Measurements from ENCODE around the gene CD24.
"Not testable (repeated sequence)": the region's sequence is repeated elsewhere in the genome, so short reads cannot be mapped to it uniquely, and the experiment has no call there.

CD24 gene

GRCh38 chr6:106972500-106972899, 2.0 kb downstream of the CD24 start:
- intact Hi-C loops (cut with DNase I) = no loop called here
- no peak for DNase-seq

- intact Hi-C loops (cut with DNase I); DNase-seq: not testable (repeated sequence)
Measured at GRCh38 chr6:106970769-106971168, 3.8 kb downstream of the CD24 start.

GRCh38 chr6:106967936-106968555, 6.5 kb downstream of the CD24 start:
- intact Hi-C loops (cut with DNase I) = no loop called here

GRCh38 chr6:106966671-106967640, 7.6 kb downstream of the CD24 start:
- DNase-seq = peak in 1 of 10 donors; percentile 43
- intact Hi-C loops (cut with DNase I) = no loop called here

More at GRCh38 chr6:106967936-106968555, 6.5 kb downstream of the CD24 start:
- no peak for DNase-seq

- DNase-seq = no peak
- intact Hi-C loops (cut with DNase I) = no loop called here
Measured at GRCh38 chr6:106966229-106966628, 8.3 kb downstream of the CD24 start.

GRCh38 chr6:106964954-106965353, 9.6 kb downstream of the CD24 start:
- intact Hi-C loops (cut with DNase I) = no loop called here
- no peak for DNase-seq

- intact Hi-C loops (cut with DNase I) = no loop called here
Measured at GRCh38 chr6:106964099-106964498, 10.4 kb downstream of the CD24 start.

GRCh38 chr6:106963544-106963943, 11.0 kb downstream of the CD24 start:
- intact Hi-C loops (cut with DNase I) = no loop called here
- DNase-seq = no peak

More at GRCh38 chr6:106964099-106964498, 10.4 kb downstream of the CD24 start:
- DNase-seq = no peak

GRCh38 chr6:106961801-106962200, 12.7 kb downstream of the CD24 start:
- intact Hi-C loops (cut with DNase I) = no loop called here
- DNase-seq = no peak

GRCh38 chr6:106961136-106961535, 13.4 kb downstream of the CD24 start:
- intact Hi-C loops (cut with DNase I) = no loop called here
- DNase-seq = no peak

- DNase-seq = no peak
- intact Hi-C loops (cut with DNase I) = no loop called here
Measured at GRCh38 chr6:106959985-106960384, 14.5 kb downstream of the CD24 start.

GRCh38 chr6:106939848-106940247, 34.7 kb downstream of the CD24 start:
- intact Hi-C loops (cut with DNase I) = no loop called here
- DNase-seq = no peak

- DNase-seq = no peak
- intact Hi-C loops (cut with DNase I) = no loop called here
Measured at GRCh38 chr6:106939208-106939607, 35.3 kb downstream of the CD24 start.

- intact Hi-C loops (cut with DNase I) = no loop called here
- DNase-seq = no peak
Measured at GRCh38 chr6:106927531-106928398, 46.8 kb downstream of the CD24 start.

GRCh38 chr6:106925948-106926347, 48.6 kb downstream of the CD24 start:
- no peak for DNase-seq
- intact Hi-C loops (cut with DNase I) = no loop called here

GRCh38 chr6:106924694-106925523, 49.6 kb downstream of the CD24 start:
- no peak for DNase-seq
- intact Hi-C loops (cut with DNase I) = no loop called here

GRCh38 chr6:106922626-106923025, 51.9 kb downstream of the CD24 start:
- no peak for DNase-seq
- intact Hi-C loops (cut with DNase I) = no loop called here
